Hematopoietic multipotent progenitor cell (in vitro differentiated cells): ENCODE results near the gene NIP7. TPM values are rescaled to one million over a fixed set of nuclear protein-coding genes. Genes with fewer than 3 reads are reported as not detected.
A peak's percentile ranks its signal among the peaks of the same experiment; 100 is the strongest.

Experiments used
- DNase-seq, 3 donors: peaks; one replicate each; pipeline ENCODE4 v3.0.0-alpha.2; 2011 to 2015; ENCODE audit warnings: low read depth in 2 of 3, low spot score in 2 of 3
- total RNA-seq: library from RNA; depleted of rRNA; stranded (reverse); fragments of >200 nt; gene quantifications from one replicate; pipeline ENCODE4 v1.2.3, GENCODE V29; 2012

Gene NIP7
- total RNA-seq, 1 donor = 10.8 TPM

GRCh38 chr16:69318177-69318910 is 21.2 kb upstream of the NIP7 start:
- DNase-seq = no peak

- no peak for DNase-seq
Observed at GRCh38 chr16:69318911-69319289, 20.7 kb upstream of the NIP7 start.

GRCh38 chr16:69319381-69319780 is 20.2 kb upstream of the NIP7 start:
- no peak for DNase-seq

GRCh38 chr16:69319826-69320739 is 19.5 kb upstream of the NIP7 start:
- no peak for DNase-seq

GRCh38 chr16:69320740-69321073 is 18.9 kb upstream of the NIP7 start:
- no peak for DNase-seq

GRCh38 chr16:69321080-69321479 is 18.5 kb upstream of the NIP7 start:
- no peak for DNase-seq

GRCh38 chr16:69322343-69322742 is 17.2 kb upstream of the NIP7 start:
- DNase-seq = no peak

- DNase-seq = no peak
Observed at GRCh38 chr16:69323415-69323814, 16.2 kb upstream of the NIP7 start.

GRCh38 chr16:69324013-69324531 is 15.5 kb upstream of the NIP7 start:
- DNase-seq = no peak

GRCh38 chr16:69324585-69325253 is 14.9 kb upstream of the NIP7 start:
- DNase-seq = no peak

GRCh38 chr16:69325784-69326171 is 13.8 kb upstream of the NIP7 start:
- DNase-seq = no peak

- no peak for DNase-seq
Observed at GRCh38 chr16:69326172-69326873, 13.2 kb upstream of the NIP7 start.

- no peak for DNase-seq
Observed at GRCh38 chr16:69327585-69328310, 11.8 kb upstream of the NIP7 start.

GRCh38 chr16:69328854-69329316 is 10.7 kb upstream of the NIP7 start:
- DNase-seq = no peak

GRCh38 chr16:69329369-69330285 is 9.9 kb upstream of the NIP7 start:
- peak in 1 of 3 donors; percentile 15 for DNase-seq

- DNase-seq = peak; percentile 64 to 85 (median 67)
Observed at GRCh38 chr16:69330286-69331109, 9.1 kb upstream of the NIP7 start, which contains the start of gene PDF. Gene PDF (minus strand): TSS chr16:69330588. CDS start chr16:69330570, 18 bp downstream.

GRCh38 chr16:69334696-69335095 is 4.9 kb upstream of the NIP7 start:
- no peak for DNase-seq
